ENCODE results near the gene C1orf159. TPM values are rescaled to one million over a fixed set of nuclear protein-coding genes. Genes with fewer than 3 reads are reported as not detected.
A peak's percentile ranks its signal among the peaks of the same experiment; 100 is the strongest.
"Not testable (repeated sequence)": the region's sequence is repeated elsewhere in the genome, so short reads cannot be mapped to it uniquely, and the experiment has no call there.

The C1orf159 gene
- total RNA-seq, 1 experiment from 2014 or later: 32.0 TPM

GRCh38 chr1:1063261-1063944, 52.5 kb downstream of the C1orf159 start:
- Histone ChIP-seq H3K27me3 (ENCODE audit: control insufficient read depth, insufficient read depth, low read length) (peaks cover 55% of the 10 kb centered on the region), H3K36me3 (replicated peaks; ENCODE audit: control insufficient read depth, insufficient read depth, low read length) (no peaks in the 10 kb centered on the region), H3K4me3 (ENCODE audit: insufficient read depth, low read depth, low read length) (no peak overlapping the region)
- DNase-seq: no peak

GRCh38 chr1:1062348-1063163, 53.3 kb downstream of the C1orf159 start:
- H3K27me3 ChIP-seq (ENCODE audit: control insufficient read depth, insufficient read depth, low read length): peaks cover 51% of the 10 kb centered on the region
- DNase-seq: peak; percentile 77
- no peak overlapping the region for H3K4me3 ChIP-seq (ENCODE audit: insufficient read depth, low read depth, low read length)
- no peaks in the 10 kb centered on the region for H3K36me3 ChIP-seq (replicated peaks; ENCODE audit: control insufficient read depth, insufficient read depth, low read length)

GRCh38 chr1:1061682-1062345, 54.1 kb downstream of the C1orf159 start:
- peaks cover 52% of the 10 kb centered on the region for H3K27me3 ChIP-seq (ENCODE audit: control insufficient read depth, insufficient read depth, low read length)
- H3K4me3 ChIP-seq (ENCODE audit: insufficient read depth, low read depth, low read length): no peak overlapping the region
- H3K36me3 ChIP-seq (replicated peaks; ENCODE audit: control insufficient read depth, insufficient read depth, low read length): no peaks in the 10 kb centered on the region
- no peak for DNase-seq

GRCh38 chr1:1060281-1061000, 55.4 kb downstream of the C1orf159 start:
- H3K36me3 ChIP-seq (replicated peaks; ENCODE audit: control insufficient read depth, insufficient read depth, low read length): no peaks in the 10 kb centered on the region
- peak; percentile 73 for DNase-seq
- H3K4me3 ChIP-seq (ENCODE audit: insufficient read depth, low read depth, low read length): no peak overlapping the region
- H3K27me3 ChIP-seq (ENCODE audit: control insufficient read depth, insufficient read depth, low read length): peaks cover 51% of the 10 kb centered on the region

GRCh38 chr1:1059494-1060280, 56.2 kb downstream of the C1orf159 start:
- Histone ChIP-seq H3K4me3 (ENCODE audit: insufficient read depth, low read depth, low read length) (peak overlapping the region; percentile 59), H3K27me3 (ENCODE audit: control insufficient read depth, insufficient read depth, low read length) (peaks cover 51% of the 10 kb centered on the region)

GRCh38 chr1:1058921-1059493, 56.9 kb downstream of the C1orf159 start:
- Histone ChIP-seq H3K27me3 (ENCODE audit: control insufficient read depth, insufficient read depth, low read length) (peaks cover 48% of the 10 kb centered on the region), H3K4me3 (ENCODE audit: insufficient read depth, low read depth, low read length) (peak overlapping the region; percentile 59), H3K36me3 (replicated peaks; ENCODE audit: control insufficient read depth, insufficient read depth, low read length) (no peaks in the 10 kb centered on the region; the same call in 1 of the 2 replicates)
- peak; percentile 98 for DNase-seq

More at GRCh38 chr1:1059494-1060280, 56.2 kb downstream of the C1orf159 start:
- no peaks in the 10 kb centered on the region; the same call in 1 of the 2 replicates for H3K36me3 ChIP-seq (replicated peaks; ENCODE audit: control insufficient read depth, insufficient read depth, low read length)
- DNase-seq: peak; percentile 100

GRCh38 chr1:1058088-1058905, 57.6 kb downstream of the C1orf159 start:
- H3K27me3 ChIP-seq (ENCODE audit: control insufficient read depth, insufficient read depth, low read length): peaks cover 44% of the 10 kb centered on the region
- H3K36me3 ChIP-seq (replicated peaks; ENCODE audit: control insufficient read depth, insufficient read depth, low read length): peaks cover 1% of the 10 kb centered on the region; the same call in 1 of the 2 replicates
- peak; percentile 76 for DNase-seq
- peak overlapping the region; percentile 59; the same call in 1 of the 2 replicates for H3K4me3 ChIP-seq (ENCODE audit: insufficient read depth, low read depth, low read length)

- peaks cover 38% of the 10 kb centered on the region for H3K27me3 ChIP-seq (ENCODE audit: control insufficient read depth, insufficient read depth, low read length)
- H3K36me3 ChIP-seq (replicated peaks; ENCODE audit: control insufficient read depth, insufficient read depth, low read length); DNase-seq: not testable (repeated sequence)
These were observed 58.2 kb downstream of the C1orf159 start for GRCh38 chr1:1057769-1058087.

GRCh38 chr1:1055841-1056736, 59.8 kb downstream of the C1orf159 start:
- H3K36me3 ChIP-seq (replicated peaks; ENCODE audit: control insufficient read depth, insufficient read depth, low read length): peaks cover 13% of the 10 kb centered on the region

More at GRCh38 chr1:1057769-1058087, 58.2 kb downstream of the C1orf159 start:
- not testable (repeated sequence) for H3K4me3 ChIP-seq (ENCODE audit: insufficient read depth, low read depth, low read length)

GRCh38 chr1:1054971-1055370, 60.9 kb downstream of the C1orf159 start:
- Histone ChIP-seq H3K36me3 (replicated peaks; ENCODE audit: control insufficient read depth, insufficient read depth, low read length) (peaks cover 13% of the 10 kb centered on the region), H3K27me3 (ENCODE audit: control insufficient read depth, insufficient read depth, low read length) (peaks cover 17% of the 10 kb centered on the region), H3K4me3 (ENCODE audit: insufficient read depth, low read depth, low read length) (no peak overlapping the region)
- no peak for DNase-seq

More at GRCh38 chr1:1055841-1056736, 59.8 kb downstream of the C1orf159 start:
- DNase-seq: no peak
- Histone ChIP-seq H3K4me3 (ENCODE audit: insufficient read depth, low read depth, low read length) (no peak overlapping the region), H3K27me3 (ENCODE audit: control insufficient read depth, insufficient read depth, low read length) (peaks cover 26% of the 10 kb centered on the region)

GRCh38 chr1:1054099-1054700, 61.7 kb downstream of the C1orf159 start:
- no peak for DNase-seq
- Histone ChIP-seq H3K4me3 (ENCODE audit: insufficient read depth, low read depth, low read length) (no peak overlapping the region), H3K36me3 (replicated peaks; ENCODE audit: control insufficient read depth, insufficient read depth, low read length) (peaks cover 13% of the 10 kb centered on the region), H3K27me3 (ENCODE audit: control insufficient read depth, insufficient read depth, low read length) (peaks cover 13% of the 10 kb centered on the region)

GRCh38 chr1:1053682-1054081, 62.2 kb downstream of the C1orf159 start:
- Histone ChIP-seq H3K4me3 (ENCODE audit: insufficient read depth, low read depth, low read length) (no peak overlapping the region), H3K36me3 (replicated peaks; ENCODE audit: control insufficient read depth, insufficient read depth, low read length) (peaks cover 13% of the 10 kb centered on the region), H3K27me3 (ENCODE audit: control insufficient read depth, insufficient read depth, low read length) (peaks cover 8% of the 10 kb centered on the region)
- DNase-seq: no peak
